Measurements from ENCODE around the gene RNF2.
"Not testable (repeated sequence)": the region's sequence is repeated elsewhere in the genome, so short reads cannot be mapped to it uniquely, and the experiment has no call there.

RNF2 gene

GRCh38 chr1:185050823-185051451 is 5.6 kb downstream of the RNF2 start:
- peak; percentile 62 for DNase-seq

- no peak for DNase-seq
Observed at GRCh38 chr1:185053204-185053603, 7.8 kb downstream of the RNF2 start.

GRCh38 chr1:185054365-185055060 is 9.2 kb downstream of the RNF2 start:
- DNase-seq = no peak

GRCh38 chr1:185058110-185058509 is 12.8 kb downstream of the RNF2 start:
- peak; percentile 41 for DNase-seq

- DNase-seq = no peak
Observed at GRCh38 chr1:185058876-185059275, 13.5 kb downstream of the RNF2 start.

- peak; percentile 60 for DNase-seq
Observed at GRCh38 chr1:185059950-185060571, 14.7 kb downstream of the RNF2 start.

GRCh38 chr1:185062710-185063370 is 17.5 kb downstream of the RNF2 start:
- DNase-seq = peak; percentile 52

- DNase-seq = no peak
Observed at GRCh38 chr1:185063719-185064118, 18.4 kb downstream of the RNF2 start.

GRCh38 chr1:185065006-185065405 is 19.6 kb downstream of the RNF2 start:
- not testable (repeated sequence) for DNase-seq

- DNase-seq = no peak
Observed at GRCh38 chr1:185066181-185066580, 20.8 kb downstream of the RNF2 start.

- DNase-seq = peak; percentile 66
Observed at GRCh38 chr1:185068341-185068740, 23.0 kb downstream of the RNF2 start.

- DNase-seq = peak; percentile 43
Observed at GRCh38 chr1:185069202-185069772, 23.9 kb downstream of the RNF2 start.

- no peak for DNase-seq
Observed at GRCh38 chr1:185070051-185070450, 24.7 kb downstream of the RNF2 start.

- DNase-seq = peak; percentile 41
Observed at GRCh38 chr1:185073725-185074124, 28.4 kb downstream of the RNF2 start.

- no peak for DNase-seq
Observed at GRCh38 chr1:185074307-185074706, 28.9 kb downstream of the RNF2 start.

- DNase-seq = no peak
Observed at GRCh38 chr1:185075476-185075875, 30.1 kb downstream of the RNF2 start.

GRCh38 chr1:185077374-185077773 is 32.0 kb downstream of the RNF2 start:
- no peak for DNase-seq

GRCh38 chr1:185080422-185080821 is 35.1 kb downstream of the RNF2 start:
- peak; percentile 74 for DNase-seq

- DNase-seq = no peak
Observed at GRCh38 chr1:185083818-185084217, 38.5 kb downstream of the RNF2 start.

GRCh38 chr1:185087101-185087500 is 41.7 kb downstream of the RNF2 start:
- no peak for DNase-seq

- DNase-seq = peak; percentile 79
Observed at GRCh38 chr1:185087746-185088145, 42.4 kb downstream of the RNF2 start.

- no peak for DNase-seq
Observed at GRCh38 chr1:185091480-185091879, 46.1 kb downstream of the RNF2 start.

GRCh38 chr1:185094761-185095160 is 49.4 kb downstream of the RNF2 start:
- DNase-seq = no peak
